Measurements from ENCODE around the gene S100A16.

Gene S100A16

DNA sequence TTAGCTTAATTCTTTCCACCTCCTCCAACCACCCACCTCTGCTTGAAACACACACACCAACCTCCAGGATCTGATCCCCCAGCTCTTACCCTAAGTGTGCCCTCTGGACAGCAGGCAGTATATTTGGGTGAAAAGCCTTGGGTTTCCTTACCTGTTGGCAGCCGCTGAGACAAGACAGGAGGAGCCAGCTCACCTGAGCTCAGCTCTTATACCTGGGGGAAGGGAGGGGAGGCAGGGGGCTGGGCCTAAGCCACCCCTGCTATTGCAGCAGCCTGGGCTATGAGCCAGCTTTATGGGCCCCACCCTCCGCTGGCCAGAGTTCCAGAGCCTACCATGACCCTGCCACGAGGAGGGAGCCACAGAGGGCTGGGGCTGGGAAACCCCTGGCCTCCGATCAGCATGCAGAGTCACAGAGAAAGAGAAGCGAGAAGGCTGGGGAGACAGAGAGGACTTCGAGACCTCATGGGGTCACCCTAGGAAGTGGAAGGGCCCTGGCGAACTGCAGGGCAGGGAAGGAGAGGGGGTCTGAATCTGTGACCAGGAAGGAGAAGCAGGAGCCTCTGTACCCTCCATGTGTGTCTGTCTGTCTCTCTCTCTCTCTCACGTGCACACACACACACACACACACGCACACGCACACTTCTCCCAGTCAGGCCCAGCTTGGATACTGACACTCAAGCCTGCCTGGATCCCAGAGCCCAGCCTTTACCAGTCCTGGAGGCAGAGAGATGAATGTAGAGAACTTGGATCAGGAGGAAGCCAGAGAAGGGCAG lies 3.4 kb upstream of the S100A16 start, which contains the start of gene S100A14:
TSS of gene S100A14 (minus strand) at position 182 of the 773 bp plus-strand sequence. CDS start 467 bp downstream, outside the sequence.
- no peak for DNase-seq (ENCODE audit: low read depth, low spot score)
- Histone ChIP-seq H3K36me3 (ENCODE audit: control insufficient read depth, insufficient read depth, low read length) (0 out of 2 replicates have a peak, but pooled peaks cover 2% of the 10 kb centered on the region), H3K9me3 (ENCODE audit: control insufficient read depth, insufficient read depth, low read length) (no peaks in the 10 kb centered on the region), H3K27me3 (ENCODE audit: control insufficient read depth, insufficient read depth, low read length) (no peaks in the 10 kb centered on the region), H3K27ac (ENCODE audit: low read length) (no peak within 1 kb of the TSS), H3K4me3 (ENCODE audit: low read length) (no peak within 1 kb of the TSS), H3K4me1 (ENCODE audit: control insufficient read depth, insufficient read depth, low read length) (peaks cover 8% of the 10 kb centered on the region)
- no CpG with 5 or more reads among the region's 10 CpGs for WGBS (ENCODE audit: insufficient coverage, insufficient read length)

DNA sequence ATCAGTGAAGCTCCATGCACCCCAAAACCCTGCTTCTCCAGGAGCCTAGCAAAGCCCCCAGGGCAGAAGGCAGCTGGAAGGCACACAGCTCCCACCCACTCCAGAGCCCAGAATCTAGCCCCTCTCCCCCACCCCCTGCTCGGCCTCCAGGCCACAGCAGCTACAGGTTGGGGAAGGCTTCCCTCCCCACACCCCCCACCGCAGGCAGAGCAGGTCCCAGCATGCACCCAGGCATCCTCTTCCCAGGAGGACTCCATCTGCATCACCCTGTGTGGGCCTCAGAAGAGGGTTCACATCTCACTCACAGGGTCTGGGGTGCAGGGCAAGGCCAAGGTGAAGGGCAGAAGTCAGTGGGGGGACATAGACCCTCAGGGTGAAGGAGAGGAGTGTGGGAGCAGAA lies 2.5 kb upstream of the S100A16 start:
- Histone ChIP-seq H3K4me1 (ENCODE audit: control insufficient read depth, insufficient read depth, low read length) (peaks cover 8% of the 10 kb centered on the region), H3K27ac (ENCODE audit: low read length) (no peak overlapping the region), H3K27me3 (ENCODE audit: control insufficient read depth, insufficient read depth, low read length) (no peaks in the 10 kb centered on the region)

DNA sequence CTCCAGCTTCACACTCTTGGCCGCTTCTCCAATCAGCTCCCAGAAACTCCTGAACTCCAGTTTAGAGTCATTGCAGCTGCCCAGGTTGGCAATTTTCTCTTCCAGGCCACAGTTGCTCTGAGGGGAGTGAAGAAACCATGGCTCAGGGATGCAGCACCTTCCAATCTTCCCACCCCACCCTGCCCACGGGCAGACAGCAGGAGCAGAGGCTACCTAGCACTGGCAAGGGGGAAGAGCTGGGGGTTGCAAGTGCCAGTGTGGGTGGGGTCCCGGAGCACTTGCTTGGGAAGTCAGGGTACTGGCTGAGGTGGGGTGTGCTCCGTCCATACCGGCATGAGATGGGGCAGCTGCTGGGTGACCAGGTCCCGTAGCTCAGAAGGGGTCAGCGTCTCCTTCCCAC lies 2.0 kb upstream of the S100A16 start:
- Histone ChIP-seq H3K27ac (ENCODE audit: low read length) (no peak overlapping the region), H3K9me3 (ENCODE audit: control insufficient read depth, insufficient read depth, low read length) (no peaks in the 10 kb centered on the region), H3K4me3 (ENCODE audit: low read length) (no peak overlapping the region), H3K4me1 (ENCODE audit: control insufficient read depth, insufficient read depth, low read length) (peaks cover 8% of the 10 kb centered on the region), H3K36me3 (ENCODE audit: control insufficient read depth, insufficient read depth, low read length) (0 out of 2 replicates have a peak, but pooled peaks cover 2% of the 10 kb centered on the region), H3K27me3 (ENCODE audit: control insufficient read depth, insufficient read depth, low read length) (no peaks in the 10 kb centered on the region)
- no peak for DNase-seq (ENCODE audit: low read depth, low spot score)
- WGBS (ENCODE audit: insufficient coverage, insufficient read length) = no CpG with 5 or more reads among the region's 7 CpGs

More for the DNA sequence above, 2.5 kb upstream of the S100A16 start:
- Histone ChIP-seq H3K36me3 (ENCODE audit: control insufficient read depth, insufficient read depth, low read length) (0 out of 2 replicates have a peak, but pooled peaks cover 2% of the 10 kb centered on the region), H3K9me3 (ENCODE audit: control insufficient read depth, insufficient read depth, low read length) (no peaks in the 10 kb centered on the region), H3K4me3 (ENCODE audit: low read length) (no peak overlapping the region)
- WGBS (ENCODE audit: insufficient coverage, insufficient read length) = no CpG with 5 or more reads among the region's 2 CpGs
- no peak for DNase-seq (ENCODE audit: low read depth, low spot score)

DNA sequence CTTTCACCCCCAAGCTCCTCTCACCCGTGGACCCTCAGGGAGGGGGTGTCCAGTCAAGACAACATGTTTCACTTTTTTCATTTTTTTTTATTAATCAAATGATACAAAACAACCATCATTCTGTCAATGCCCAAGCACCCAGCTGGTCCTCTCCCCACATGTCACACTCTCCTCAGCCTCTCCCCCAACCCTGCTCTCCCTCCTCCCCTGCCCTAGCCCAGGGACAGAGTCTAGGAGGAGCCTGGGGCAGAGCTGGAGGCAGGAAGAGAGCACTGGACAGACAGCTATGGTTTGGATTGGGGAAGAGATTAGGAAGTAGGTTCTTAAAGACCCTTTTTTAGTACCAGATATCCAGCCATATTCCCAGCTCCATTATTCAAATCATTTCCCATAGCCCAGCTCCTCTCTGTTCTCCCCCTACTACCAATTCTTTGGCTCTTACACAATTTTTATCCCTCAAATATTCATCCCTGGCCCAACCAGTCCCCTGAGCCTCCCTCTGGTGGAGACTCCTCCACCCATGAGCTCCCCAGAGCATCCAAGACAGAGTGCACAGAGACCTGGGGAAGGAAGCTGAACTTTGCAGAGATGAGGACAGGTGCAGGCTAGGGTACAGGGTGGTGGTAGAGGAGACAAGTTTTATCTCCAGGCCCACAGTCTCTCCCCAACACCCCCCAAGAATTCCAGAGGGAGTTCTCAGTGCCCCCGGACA lies 1.4 kb upstream of the S100A16 start:
- Histone ChIP-seq H3K9me3 (ENCODE audit: control insufficient read depth, insufficient read depth, low read length) (no peaks in the 10 kb centered on the region), H3K4me3 (ENCODE audit: low read length) (no peak overlapping the region), H3K27ac (ENCODE audit: low read length) (no peak overlapping the region), H3K27me3 (ENCODE audit: control insufficient read depth, insufficient read depth, low read length) (no peaks in the 10 kb centered on the region), H3K4me1 (ENCODE audit: control insufficient read depth, insufficient read depth, low read length) (peaks cover 9% of the 10 kb centered on the region), H3K36me3 (ENCODE audit: control insufficient read depth, insufficient read depth, low read length) (0 out of 2 replicates have a peak, but pooled peaks cover 2% of the 10 kb centered on the region)
- DNase-seq (ENCODE audit: low read depth, low spot score) = no peak
- WGBS (ENCODE audit: insufficient coverage, insufficient read length) = no CpG with 5 or more reads among the region's 2 CpGs

DNA sequence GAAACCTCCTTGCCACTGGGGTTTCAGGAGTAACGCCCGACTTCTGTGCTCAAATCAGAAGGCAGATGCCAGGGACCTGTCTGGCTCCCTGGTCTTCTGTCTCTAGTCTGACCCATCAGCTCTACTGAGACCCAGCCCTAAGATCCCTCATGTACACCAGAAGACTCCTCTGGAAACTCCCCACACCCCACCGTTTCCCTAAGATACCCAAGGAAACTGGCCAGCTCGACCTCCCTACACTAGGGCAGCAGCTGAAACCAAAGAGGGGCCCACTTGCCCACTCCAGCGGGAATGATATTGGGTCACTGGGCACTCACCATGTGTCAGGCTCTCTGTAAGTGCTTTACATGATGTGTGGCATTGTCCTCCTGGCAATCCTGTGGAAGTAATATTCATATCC lies 469 bp upstream of the S100A16 start:
- no peak for DNase-seq (ENCODE audit: low read depth, low spot score)
- H3K4me1 ChIP-seq (ENCODE audit: control insufficient read depth, insufficient read depth, low read length) = peaks cover 14% of the 10 kb centered on the region
- H3K36me3 ChIP-seq (ENCODE audit: control insufficient read depth, insufficient read depth, low read length) = no peaks in the 10 kb centered on the region
- H3K27ac ChIP-seq (ENCODE audit: low read length) = no peak overlapping the region
- no peaks in the 10 kb centered on the region for H3K27me3 ChIP-seq (ENCODE audit: control insufficient read depth, insufficient read depth, low read length)
- WGBS (ENCODE audit: insufficient coverage, insufficient read length) = no CpG with 5 or more reads among the region's 5 CpGs
- H3K9me3 ChIP-seq (ENCODE audit: control insufficient read depth, insufficient read depth, low read length) = no peaks in the 10 kb centered on the region
- H3K4me3 ChIP-seq (ENCODE audit: low read length) = no peak overlapping the region

DNA sequence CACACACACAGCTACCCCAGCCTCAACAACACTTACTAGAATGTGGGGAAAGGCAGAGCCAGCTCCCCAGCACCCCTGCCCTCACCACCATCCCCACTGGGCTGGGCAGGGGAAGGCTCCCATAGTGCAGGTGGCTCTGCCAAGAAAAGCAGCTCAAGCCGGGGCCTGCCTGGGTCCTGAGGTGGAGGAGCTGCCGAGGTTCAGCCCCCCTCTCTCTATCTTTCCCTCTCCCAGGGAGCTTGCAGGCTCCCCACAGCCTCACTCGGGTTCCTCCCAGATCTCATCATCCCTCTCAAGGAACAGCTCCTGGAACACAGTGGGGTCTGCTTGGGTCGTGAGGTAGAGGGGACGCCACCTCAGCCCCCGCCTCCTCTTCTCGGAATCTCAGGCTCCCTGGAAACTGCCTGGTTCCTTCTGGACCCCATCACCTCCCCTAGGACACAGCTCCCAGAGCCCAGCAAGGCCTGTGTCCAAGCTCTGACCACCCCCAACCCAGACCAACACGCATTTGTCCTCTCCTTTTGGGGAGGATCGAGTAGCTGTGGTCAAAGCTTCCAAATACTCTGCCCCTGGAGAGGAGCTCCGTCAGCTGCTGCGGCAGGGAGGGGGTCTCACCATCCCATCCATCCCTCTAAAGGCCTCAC lies 704 bp downstream of the S100A16 start:
- DNase-seq (ENCODE audit: low read depth, low spot score) = no peak
- Histone ChIP-seq H3K4me1 (ENCODE audit: control insufficient read depth, insufficient read depth, low read length) (peaks cover 14% of the 10 kb centered on the region), H3K27ac (ENCODE audit: low read length) (no peak overlapping the region), H3K9me3 (ENCODE audit: control insufficient read depth, insufficient read depth, low read length) (no peaks in the 10 kb centered on the region), H3K36me3 (ENCODE audit: control insufficient read depth, insufficient read depth, low read length) (no peaks in the 10 kb centered on the region), H3K4me3 (ENCODE audit: low read length) (no peak overlapping the region; the same call in 1 of the 2 replicates), H3K27me3 (ENCODE audit: control insufficient read depth, insufficient read depth, low read length) (no peaks in the 10 kb centered on the region)
- no CpG with 5 or more reads among the region's 11 CpGs for WGBS (ENCODE audit: insufficient coverage, insufficient read length)

DNA sequence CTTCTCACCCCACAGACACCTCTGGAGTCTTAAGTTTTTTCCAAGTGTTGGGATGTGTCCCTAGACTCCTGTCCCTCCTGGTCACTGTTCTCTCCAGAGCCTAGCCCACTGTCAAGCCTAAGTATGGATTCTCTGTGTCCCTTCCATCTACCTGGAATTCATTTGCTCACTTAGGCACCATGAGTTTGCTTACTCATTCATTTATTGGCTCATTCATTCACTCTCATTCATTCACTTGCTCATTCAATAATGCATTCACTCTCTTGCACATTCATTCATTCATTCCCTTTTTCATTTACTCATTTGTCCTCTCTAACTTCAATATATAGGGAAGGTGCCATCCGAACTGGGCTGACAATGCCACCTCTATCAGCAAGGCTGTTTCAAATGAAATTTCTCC lies 1.6 kb downstream of the S100A16 start:
- DNase-seq (ENCODE audit: low read depth, low spot score) = no peak
- H3K4me1 ChIP-seq (ENCODE audit: control insufficient read depth, insufficient read depth, low read length) = peaks cover 14% of the 10 kb centered on the region
- H3K27me3 ChIP-seq (ENCODE audit: control insufficient read depth, insufficient read depth, low read length) = no peaks in the 10 kb centered on the region
- no peaks in the 10 kb centered on the region for H3K36me3 ChIP-seq (ENCODE audit: control insufficient read depth, insufficient read depth, low read length)
- no peak overlapping the region for H3K4me3 ChIP-seq (ENCODE audit: low read length)
- no peak overlapping the region for H3K27ac ChIP-seq (ENCODE audit: low read length)
- no CpG with 5 or more reads among the region's 1 CpG for WGBS (ENCODE audit: insufficient coverage, insufficient read length)
- H3K9me3 ChIP-seq (ENCODE audit: control insufficient read depth, insufficient read depth, low read length) = no peaks in the 10 kb centered on the region

DNA sequence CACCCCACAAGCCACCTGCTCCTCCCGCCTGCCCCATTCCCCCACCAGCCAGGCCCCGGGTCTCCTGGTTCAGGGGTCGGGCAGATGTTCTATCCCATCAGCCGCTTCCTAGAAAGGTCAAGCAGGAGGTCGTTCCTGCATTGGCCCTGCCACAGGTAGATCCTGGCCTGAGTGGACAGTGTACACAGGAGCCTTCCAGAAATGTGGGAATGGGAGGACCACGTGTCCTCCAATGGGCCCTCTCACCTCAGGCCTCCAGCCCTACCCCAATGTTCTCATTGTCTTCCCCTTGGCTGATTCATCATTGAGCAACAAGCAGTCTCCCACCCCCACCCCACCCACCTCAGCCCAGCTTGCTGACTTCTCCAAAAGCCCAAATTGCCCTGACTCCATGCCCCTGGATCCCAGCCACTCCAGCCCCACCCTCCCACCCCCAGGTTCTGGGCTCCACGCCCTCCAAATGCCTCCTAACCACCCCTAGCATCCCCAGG lies 2.1 kb downstream of the S100A16 start:
- Histone ChIP-seq H3K36me3 (ENCODE audit: control insufficient read depth, insufficient read depth, low read length) (no peaks in the 10 kb centered on the region), H3K27ac (ENCODE audit: low read length) (no peak overlapping the region), H3K27me3 (ENCODE audit: control insufficient read depth, insufficient read depth, low read length) (no peaks in the 10 kb centered on the region), H3K9me3 (ENCODE audit: control insufficient read depth, insufficient read depth, low read length) (no peaks in the 10 kb centered on the region), H3K4me3 (ENCODE audit: low read length) (no peak overlapping the region), H3K4me1 (ENCODE audit: control insufficient read depth, insufficient read depth, low read length) (peaks cover 14% of the 10 kb centered on the region)
- DNase-seq (ENCODE audit: low read depth, low spot score) = no peak
- WGBS (ENCODE audit: insufficient coverage, insufficient read length) = no CpG with 5 or more reads among the region's 7 CpGs

DNA sequence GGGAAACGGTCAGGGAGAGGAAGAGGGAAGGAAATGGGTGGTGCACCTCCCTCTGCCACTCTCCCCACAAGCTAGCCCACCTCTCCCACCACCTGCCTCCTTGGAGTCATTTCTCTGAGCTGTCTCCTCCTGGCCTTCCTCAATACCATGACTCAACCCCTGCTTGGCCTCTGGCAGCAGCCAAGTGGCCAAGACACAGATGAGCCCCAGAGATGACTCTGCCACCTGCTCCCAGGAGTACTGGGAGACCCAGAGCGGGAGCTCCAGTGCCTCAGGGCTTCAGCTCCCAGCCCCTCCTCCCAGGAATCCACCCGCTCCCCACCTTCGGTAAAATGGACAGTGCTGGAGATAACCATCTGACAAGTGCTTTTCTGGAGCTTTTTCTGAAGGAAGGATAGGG lies 2.6 kb downstream of the S100A16 start:
- no peaks in the 10 kb centered on the region for H3K27me3 ChIP-seq (ENCODE audit: control insufficient read depth, insufficient read depth, low read length)
- no peaks in the 10 kb centered on the region for H3K36me3 ChIP-seq (ENCODE audit: control insufficient read depth, insufficient read depth, low read length)
- H3K4me3 ChIP-seq (ENCODE audit: low read length) = no peak overlapping the region
- DNase-seq (ENCODE audit: low read depth, low spot score) = no peak
- no CpG with 5 or more reads among the region's 4 CpGs for WGBS (ENCODE audit: insufficient coverage, insufficient read length)
- H3K27ac ChIP-seq (ENCODE audit: low read length) = no peak overlapping the region
- peaks cover 14% of the 10 kb centered on the region for H3K4me1 ChIP-seq (ENCODE audit: control insufficient read depth, insufficient read depth, low read length)
- no peaks in the 10 kb centered on the region for H3K9me3 ChIP-seq (ENCODE audit: control insufficient read depth, insufficient read depth, low read length)

DNA sequence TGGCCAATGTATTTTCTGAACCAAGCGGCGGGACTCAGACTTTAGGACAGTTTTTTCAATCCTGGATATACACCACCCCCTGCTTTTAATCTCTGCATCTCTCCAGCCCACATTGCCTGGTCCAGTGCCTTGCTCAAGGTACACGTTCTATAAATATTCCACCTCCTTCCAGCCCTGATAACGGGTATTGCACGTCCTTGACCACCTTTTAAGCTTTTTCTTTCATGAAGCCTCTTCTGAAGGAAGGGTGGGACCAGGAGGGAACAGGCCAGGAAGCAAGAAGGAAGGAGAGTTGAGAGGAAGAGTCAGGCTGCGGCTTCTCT lies 3.4 kb downstream of the S100A16 start:
- Histone ChIP-seq H3K4me1 (ENCODE audit: control insufficient read depth, insufficient read depth, low read length) (peaks cover 14% of the 10 kb centered on the region), H3K27ac (ENCODE audit: low read length) (no peak overlapping the region), H3K36me3 (ENCODE audit: control insufficient read depth, insufficient read depth, low read length) (no peaks in the 10 kb centered on the region), H3K27me3 (ENCODE audit: control insufficient read depth, insufficient read depth, low read length) (no peaks in the 10 kb centered on the region), H3K4me3 (ENCODE audit: low read length) (no peak overlapping the region), H3K9me3 (ENCODE audit: control insufficient read depth, insufficient read depth, low read length) (no peaks in the 10 kb centered on the region)
- DNase-seq (ENCODE audit: low read depth, low spot score) = no peak
- WGBS (ENCODE audit: insufficient coverage, insufficient read length) = no CpG with 5 or more reads among the region's 6 CpGs

All from iPS DF 6.9 (cell line).